HepG2 (cell line): ENCODE results near the gene SEC23IP. TPM values are rescaled to one million over a fixed set of nuclear protein-coding genes. Genes with fewer than 3 reads are reported as not detected.

Experiments
- CSRNP1 ChIP-seq: sonication (generic); formaldehyde crosslinking; IDR thresholded peaks from 2 replicates; pipeline ENCODE4 v1.8.1; 2023; ENCODE audit warnings: mild to moderate bottlenecking, missing genetic modification reagents
- FOXA1 ChIP-seq, 2 experiments: fragments of 450-650 bp in 1 of 2; sonication (generic) in 1 of 2; formaldehyde crosslinking in 1 of 2; IDR thresholded peaks; 2 replicates each; pipeline versions ENCODE4 v1.4.0 to v1.6.1; 2016 to 2020; ENCODE audit warnings: missing genetic modification reagents in 1 of 2
- GFI1 ChIP-seq: sonication (generic); formaldehyde crosslinking; IDR thresholded peaks from 2 replicates; pipeline ENCODE4 v1.5.0; 2020; ENCODE audit warnings: missing genetic modification reagents, mild to moderate bottlenecking, borderline replicate concordance
- IRX3 ChIP-seq: sonication (generic); formaldehyde crosslinking; IDR thresholded peaks from 2 replicates; pipeline ENCODE4 v1.8.1; 2023; ENCODE audit warnings: mild to moderate bottlenecking, low read depth, missing genetic modification reagents, borderline replicate concordance
- KDM5B ChIP-seq: sonication (generic); formaldehyde crosslinking; IDR thresholded peaks from 2 replicates; pipeline ENCODE4 v1.4.0; 2020; ENCODE audit warnings: missing genetic modification reagents, mild to moderate bottlenecking, borderline replicate concordance
- KMT2A ChIP-seq: sonication (generic); formaldehyde crosslinking; IDR thresholded peaks from 2 replicates; pipeline ENCODE4 v1.4.0; 2020; ENCODE audit warnings: missing genetic modification reagents
- MAZ ChIP-seq, 2 experiments: sonication (generic) in 1 of 2; formaldehyde crosslinking in 1 of 2; IDR thresholded peaks; 2 replicates each; pipeline versions ENCODE4 v1.5.0 to v1.6.1; 2012 to 2020; ENCODE audit warnings: low read depth in 2 of 2, mild to moderate bottlenecking in 2 of 2, borderline replicate concordance in 1 of 2, improper control_type of control experiment in 1 of 2, low read length in 1 of 2, missing genetic modification reagents in 1 of 2, moderate library complexity in 1 of 2
- MIER2 ChIP-seq: IDR thresholded peaks from 2 replicates; pipeline ENCODE4 v1.6.1; 2016; ENCODE audit warnings: missing biosample characterization, missing genetic modification reagents
- MTERF4 ChIP-seq: sonication (generic); formaldehyde crosslinking; IDR thresholded peaks from 2 replicates; pipeline ENCODE4 v1.8.0; 2023; ENCODE audit warnings: mild to moderate bottlenecking, missing genetic modification reagents
- PRPF4 ChIP-seq: fragments of 200-400 bp; formaldehyde crosslinking; IDR thresholded peaks from 2 replicates; pipeline ENCODE4 v1.6.1; 2016; ENCODE audit warnings: low read length, low read depth; ENCODE audit not compliant: poor library complexity, severe bottlenecking
- REL ChIP-seq: sonication (generic); formaldehyde crosslinking; conservative IDR thresholded peaks from 2 replicates; pipeline ENCODE4 v1.8.0; 2022; ENCODE audit warnings: mild to moderate bottlenecking, missing genetic modification reagents, moderate library complexity
- TFE3 ChIP-seq: IDR thresholded peaks from 2 replicates; pipeline ENCODE4 v1.6.1; 2016
- ZNF484 ChIP-seq: sonication (generic); formaldehyde crosslinking; IDR thresholded peaks from 2 replicates; pipeline ENCODE4 v1.5.1; 2020; ENCODE audit warnings: mild to moderate bottlenecking, low read depth, missing genetic modification reagents, borderline replicate concordance
- ZNF788 ChIP-seq: sonication (generic); formaldehyde crosslinking; IDR thresholded peaks from 2 replicates; pipeline ENCODE4 v1.5.0; 2020; ENCODE audit warnings: mild to moderate bottlenecking, missing genetic modification reagents, borderline replicate concordance
- ZNF839 ChIP-seq: sonication (generic); formaldehyde crosslinking; IDR thresholded peaks from 2 replicates; pipeline ENCODE4 v1.4.0; 2020; ENCODE audit warnings: missing genetic modification reagents, mild to moderate bottlenecking, borderline replicate concordance
- polyA plus RNA-seq, 8 experiments: library from polyadenylated mRNA; depleted of rRNA in 3 of 8; stranded (reverse) in 7 of 8; unstranded in 1 of 8; fragments of >200 nt; fragmentation: Illumina TruSeq in 4 of 8; extraction: Trizol in 4 of 8; gene quantifications; 2 replicates each; pipeline versions ENCODE4 v1.2.1 to v1.2.3, GENCODE V29; 2011 to 2016; ENCODE audit warnings: low read depth in 4 of 8, missing spikeins in 1 of 8, mixed read lengths in 1 of 8; ENCODE audit not compliant: insufficient read depth in 1 of 8
- total RNA-seq, 5 experiments: library from RNA; depleted of rRNA; stranded (reverse); fragments of >200 nt; fragmentation: Illumina TruSeq; extraction: Trizol; gene quantifications; 2 replicates each; pipeline ENCODE4 v1.2.3, GENCODE V29; 2016; ENCODE audit warnings: low read depth in 1 of 5
- TF ChIP-seq, protein P1 (sequence below): sonication (generic); formaldehyde crosslinking; IDR thresholded peaks from 2 replicates; pipeline ENCODE4 v1.5.1; 2020; ENCODE audit warnings: mild to moderate bottlenecking, missing genetic modification reagents, borderline replicate concordance
- TF ChIP-seq, protein P2 (sequence below): IDR thresholded peaks from 2 replicates; pipeline ENCODE4 v1.6.1; 2016; ENCODE audit warnings: missing compliant biosample characterization, missing genetic modification reagents, borderline replicate concordance

Gene SEC23IP
- total and polyA plus RNA-seq, 2 of the 13 experiments (the other 11 are each of a cell fraction or from before 2014, with no cell fraction given) = 32.3 to 57.7 TPM

GRCh38 chr10:119892188-119893065, at the start of gene SEC23IP (continued):
- peak; percentile 72; the same call in 1 of the 2 replicates for TF ChIP-seq CSRNP1 (CRISPR knock-in tag)
- peak; percentile 67; the same call in 1 of the 2 replicates for TF ChIP-seq MIER2 (CRISPR knock-in tag)
- no peak for TF ChIP-seq GFI1 (CRISPR knock-in tag)
- peak; percentile 43; the same call in 1 of the 2 replicates for TF ChIP-seq MAZ (IDR thresholded peaks at IDR 0.05; ENCODE audit: borderline replicate concordance, low read depth, low read length)
- TF ChIP-seq MAZ (CRISPR knock-in tag; IDR thresholded peaks at IDR 0.05; ENCODE audit: low read depth) = peak; percentile 88
- peak; percentile 98 for TF ChIP-seq TFE3 (CRISPR knock-in tag)
- TF ChIP-seq REL (CRISPR knock-in tag) = no peak
- TF ChIP-seq IRX3 (CRISPR knock-in tag) = 0 out of 2 replicates have a peak, but pooled peaks have one; percentile 43
- no peak for TF ChIP-seq FOXA1 (IDR thresholded peaks at IDR 0.05)
- peak; percentile 80 for TF ChIP-seq FOXA1 (CRISPR knock-in tag; IDR thresholded peaks at IDR 0.05)
- 0 out of 2 replicates have a peak, but pooled peaks have one; percentile 49 for TF ChIP-seq ZNF839 (CRISPR knock-in tag)
- no peak for TF ChIP-seq ZNF484 (CRISPR knock-in tag)
- TF ChIP-seq, protein P1, sequence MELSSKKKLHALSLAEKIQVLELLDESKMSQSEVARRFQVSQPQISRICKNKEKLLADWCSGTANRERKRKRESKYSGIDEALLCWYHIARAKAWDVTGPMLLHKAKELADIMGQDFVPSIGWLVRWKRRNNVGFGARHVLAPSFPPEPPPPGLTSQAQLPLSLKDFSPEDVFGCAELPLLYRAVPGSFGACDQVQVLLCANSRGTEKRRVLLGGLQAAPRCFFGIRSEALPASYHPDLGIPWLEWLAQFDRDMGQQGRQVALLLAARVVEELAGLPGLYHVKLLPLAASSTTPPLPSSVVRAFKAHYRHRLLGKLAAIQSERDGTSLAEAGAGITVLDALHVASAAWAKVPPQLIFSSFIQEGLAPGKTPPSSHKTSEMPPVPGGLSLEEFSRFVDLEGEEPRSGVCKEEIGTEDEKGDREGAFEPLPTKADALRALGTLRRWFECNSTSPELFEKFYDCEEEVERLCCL (CRISPR knock-in tag) = peak; percentile 92; the same call in 1 of the 2 replicates
- peak; percentile 87 for TF ChIP-seq KMT2A
- no peak for TF ChIP-seq PRPF4
- peak; percentile 86; the same call in 1 of the 2 replicates for TF ChIP-seq ZNF788 (CRISPR knock-in tag)
- TF ChIP-seq MTERF4 (CRISPR knock-in tag) = 0 out of 2 replicates have a peak, but pooled peaks have one; percentile 54
- TF ChIP-seq KDM5B (CRISPR knock-in tag) = peak; percentile 86; the same call in 1 of the 2 replicates
- TF ChIP-seq, protein P2, sequence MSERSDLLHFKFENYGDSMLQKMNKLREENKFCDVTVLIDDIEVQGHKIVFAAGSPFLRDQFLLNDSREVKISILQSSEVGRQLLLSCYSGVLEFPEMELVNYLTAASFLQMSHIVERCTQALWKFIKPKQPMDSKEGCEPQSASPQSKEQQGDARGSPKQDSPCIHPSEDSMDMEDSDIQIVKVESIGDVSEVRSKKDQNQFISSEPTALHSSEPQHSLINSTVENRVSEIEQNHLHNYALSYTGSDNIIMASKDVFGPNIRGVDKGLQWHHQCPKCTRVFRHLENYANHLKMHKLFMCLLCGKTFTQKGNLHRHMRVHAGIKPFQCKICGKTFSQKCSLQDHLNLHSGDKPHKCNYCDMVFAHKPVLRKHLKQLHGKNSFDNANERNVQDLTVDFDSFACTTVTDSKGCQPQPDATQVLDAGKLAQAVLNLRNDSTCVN (CRISPR knock-in tag) = peak; percentile 91
